ENCODE measurements around the gene GRAP.

DNA sequence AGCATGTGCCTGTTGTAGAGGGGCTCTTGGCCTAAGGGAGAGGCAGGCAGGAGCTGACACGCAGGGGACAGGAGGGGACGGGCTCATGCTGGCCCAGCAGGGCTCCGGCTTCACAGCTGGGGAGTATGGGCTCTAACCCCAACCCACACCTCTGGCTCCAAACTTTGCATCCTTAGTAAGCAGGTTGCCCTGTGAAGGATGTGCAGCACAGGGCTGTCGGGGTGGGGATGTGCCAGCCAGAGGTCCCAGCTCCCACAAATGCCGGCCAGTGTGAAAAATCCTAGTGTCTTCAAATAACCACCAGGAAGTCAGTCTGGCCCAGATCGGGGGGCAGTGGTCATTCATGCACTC lies 28.2 kb downstream of the GRAP start:
- TF ChIP-seq, protein P1, sequence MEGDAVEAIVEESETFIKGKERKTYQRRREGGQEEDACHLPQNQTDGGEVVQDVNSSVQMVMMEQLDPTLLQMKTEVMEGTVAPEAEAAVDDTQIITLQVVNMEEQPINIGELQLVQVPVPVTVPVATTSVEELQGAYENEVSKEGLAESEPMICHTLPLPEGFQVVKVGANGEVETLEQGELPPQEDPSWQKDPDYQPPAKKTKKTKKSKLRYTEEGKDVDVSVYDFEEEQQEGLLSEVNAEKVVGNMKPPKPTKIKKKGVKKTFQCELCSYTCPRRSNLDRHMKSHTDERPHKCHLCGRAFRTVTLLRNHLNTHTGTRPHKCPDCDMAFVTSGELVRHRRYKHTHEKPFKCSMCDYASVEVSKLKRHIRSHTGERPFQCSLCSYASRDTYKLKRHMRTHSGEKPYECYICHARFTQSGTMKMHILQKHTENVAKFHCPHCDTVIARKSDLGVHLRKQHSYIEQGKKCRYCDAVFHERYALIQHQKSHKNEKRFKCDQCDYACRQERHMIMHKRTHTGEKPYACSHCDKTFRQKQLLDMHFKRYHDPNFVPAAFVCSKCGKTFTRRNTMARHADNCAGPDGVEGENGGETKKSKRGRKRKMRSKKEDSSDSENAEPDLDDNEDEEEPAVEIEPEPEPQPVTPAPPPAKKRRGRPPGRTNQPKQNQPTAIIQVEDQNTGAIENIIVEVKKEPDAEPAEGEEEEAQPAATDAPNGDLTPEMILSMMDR (IDR thresholded peaks at IDR 0.05; ENCODE audit: poor library complexity), result no peak
- TF ChIP-seq EZH2 (IDR thresholded peaks at IDR 0.05; ENCODE audit: borderline replicate concordance) (no peak), EZH2phosphoT487 (IDR thresholded peaks at IDR 0.05; ENCODE audit: low read depth, severe bottlenecking, unreplicated experiment) (no peak)
